Osteocyte (in vitro differentiated cells): ENCODE results near the gene TBPL1. TPM values are rescaled to one million over a fixed set of nuclear protein-coding genes. Genes with fewer than 3 reads are reported as not detected.

Experiments used
- DNase-seq: peaks from one replicate; pipeline ENCODE4 v3.0.0; 2021; ENCODE audit warnings: mixed read lengths; ENCODE audit not compliant: unreplicated experiment; ENCODE audit errors: extremely low spot score
- H3K27ac Mint-ChIP-seq: one replicate; pipeline ENCODE4 v1.8.0; 2021; ENCODE audit warnings: mild to moderate bottlenecking, mixed read lengths; ENCODE audit not compliant: unreplicated experiment
- H3K27me3 Mint-ChIP-seq: one replicate; pipeline ENCODE4 v1.8.0; 2021; ENCODE audit warnings: mixed read lengths; ENCODE audit not compliant: unreplicated experiment
- H3K36me3 Mint-ChIP-seq: one replicate; pipeline ENCODE4 v1.8.0; 2021; ENCODE audit warnings: mixed read lengths; ENCODE audit not compliant: unreplicated experiment
- H3K4me1 Mint-ChIP-seq: one replicate; pipeline ENCODE4 v1.8.0; 2021; ENCODE audit warnings: mixed read lengths; ENCODE audit not compliant: unreplicated experiment
- H3K4me3 Mint-ChIP-seq: one replicate; pipeline ENCODE4 v1.8.0; 2021; ENCODE audit warnings: mild to moderate bottlenecking, moderate library complexity, mixed read lengths; ENCODE audit not compliant: unreplicated experiment
- H3K9me3 Mint-ChIP-seq: one replicate; pipeline ENCODE4 v1.8.0; 2021; ENCODE audit warnings: mixed read lengths; ENCODE audit not compliant: unreplicated experiment
- CTCF ChIP-seq: fragments of 200-600 bp; sonication (generic); IDR thresholded peaks from 2 replicates; pipeline ENCODE4 v1.5.0; 2021; ENCODE audit warnings: antibody characterized with exemption, mild to moderate bottlenecking, moderate library complexity
- total RNA-seq: library from RNA; stranded (reverse); gene quantifications from 2 replicates; pipeline ENCODE4 v1.2.1, GENCODE V29; 2021

Gene TBPL1
- total RNA-seq, 1 donor from 2014 or later, result 35.0 TPM

GRCh38 chr6:133957780-133958242 is 4.8 kb downstream of the TBPL1 start:
- Mint-ChIP-seq H3K36me3 (peaks cover 3% of the 10 kb centered on the region), H3K4me3 (no peak overlapping the region), H3K27me3 (no peaks in the 10 kb centered on the region), H3K27ac (no peak overlapping the region), H3K9me3 (no peaks in the 10 kb centered on the region), H3K4me1 (peaks cover 58% of the 10 kb centered on the region)
- DNase-seq, result no peak
- TF ChIP-seq CTCF, result no peak

- H3K9me3 Mint-ChIP-seq, result no peaks in the 10 kb centered on the region
- no peaks in the 10 kb centered on the region for H3K27me3 Mint-ChIP-seq
- DNase-seq, result no peak
- H3K4me3 Mint-ChIP-seq, result no peak overlapping the region
- H3K27ac Mint-ChIP-seq, result peak overlapping the region; percentile 45
- no peak for TF ChIP-seq CTCF
- H3K4me1 Mint-ChIP-seq, result peaks cover 56% of the 10 kb centered on the region
- peaks cover 3% of the 10 kb centered on the region for H3K36me3 Mint-ChIP-seq
These were observed 5.8 kb downstream of the TBPL1 start for GRCh38 chr6:133958791-133959190.

- no peaks in the 10 kb centered on the region for H3K27me3 Mint-ChIP-seq
- no peaks in the 10 kb centered on the region for H3K9me3 Mint-ChIP-seq
- H3K4me3 Mint-ChIP-seq, result no peak overlapping the region
- H3K36me3 Mint-ChIP-seq, result peaks cover 3% of the 10 kb centered on the region
- peaks cover 54% of the 10 kb centered on the region for H3K4me1 Mint-ChIP-seq
- no peak for TF ChIP-seq CTCF
- DNase-seq, result no peak
- H3K27ac Mint-ChIP-seq, result no peak overlapping the region
These were observed 6.8 kb downstream of the TBPL1 start for GRCh38 chr6:133959667-133960368.

- DNase-seq, result no peak
- H3K27me3 Mint-ChIP-seq, result no peaks in the 10 kb centered on the region
- no peak for TF ChIP-seq CTCF
- peak overlapping the region; percentile 8 for H3K27ac Mint-ChIP-seq
- no peak overlapping the region for H3K4me3 Mint-ChIP-seq
- H3K9me3 Mint-ChIP-seq, result no peaks in the 10 kb centered on the region
- H3K36me3 Mint-ChIP-seq, result no peaks in the 10 kb centered on the region
- peaks cover 55% of the 10 kb centered on the region for H3K4me1 Mint-ChIP-seq
These were observed 8.8 kb downstream of the TBPL1 start for GRCh38 chr6:133961831-133962230.

GRCh38 chr6:133964052-133964451 is 11.0 kb downstream of the TBPL1 start:
- no peaks in the 10 kb centered on the region for H3K27me3 Mint-ChIP-seq
- H3K36me3 Mint-ChIP-seq, result no peaks in the 10 kb centered on the region
- H3K4me3 Mint-ChIP-seq, result no peak overlapping the region
- peaks cover 54% of the 10 kb centered on the region for H3K4me1 Mint-ChIP-seq
- no peaks in the 10 kb centered on the region for H3K9me3 Mint-ChIP-seq
- TF ChIP-seq CTCF, result no peak
- DNase-seq, result no peak
- peak overlapping the region; percentile 29 for H3K27ac Mint-ChIP-seq
